ENCODE data around the gene SLCO4C1.

- TF ChIP-seq CTCF (IDR thresholded peaks at IDR 0.05 in 4 of 5, conservative IDR thresholded peaks at IDR 0.05 in 1 of 5) (no peak), POLR2A (IDR thresholded peaks at IDR 0.05) (no peak)
Observed at GRCh38 chr5:102196481-102196880, 99.6 kb downstream of the SLCO4C1 start.
